CD14-positive monocyte (primary cell): ENCODE results near the gene CHRNG. TPM values are rescaled to one million over a fixed set of nuclear protein-coding genes. Genes with fewer than 3 reads are reported as not detected.

ENCODE experiments used
- DNase-seq, 3 donors: peaks; one replicate each; pipeline ENCODE4 v3.0.0-alpha.2; 2011 to 2022
- H2AFZ ChIP-seq: 2 replicates; pipeline ENCODE4 v1.6.0; 2012; ENCODE audit warnings: mild to moderate bottlenecking, low read depth, low read length, inconsistent platforms; ENCODE audit not compliant: insufficient read depth, poor library complexity, severe bottlenecking
- H3K27ac ChIP-seq, 2 donors: 1 replicate in 1 of 2; 2 replicates in 1 of 2; pipeline ENCODE4 v1.5.1; 2012 to 2013; ENCODE audit warnings: low read length in 2 of 2, control low read depth in 1 of 2, inconsistent platforms in 1 of 2, low read depth in 1 of 2, mild to moderate bottlenecking in 1 of 2
- H3K27me3 ChIP-seq, 2 donors: one replicate each; pipeline versions ENCODE4 v1.6.0 to v1.6.1; 2011 to 2013; ENCODE audit warnings: low read length in 2 of 2; ENCODE audit not compliant: control insufficient read depth in 2 of 2, insufficient read depth in 2 of 2
- H3K36me3 ChIP-seq, 2 donors: replicated peaks in 1 of 2; 1 replicate in 1 of 2; 2 replicates in 1 of 2; pipeline versions ENCODE4 v1.5.1 to v1.6.1; 2012 to 2013; ENCODE audit warnings: low read length in 2 of 2, control low read depth in 1 of 2, inconsistent platforms in 1 of 2, mild to moderate bottlenecking in 1 of 2; ENCODE audit not compliant: insufficient read depth in 2 of 2, control insufficient read depth in 1 of 2
- H3K4me1 ChIP-seq, 2 donors: 1 replicate in 1 of 2; 2 replicates in 1 of 2; pipeline versions ENCODE4 v1.5.1 to v1.6.1; 2012 to 2013; ENCODE audit warnings: low read length in 2 of 2, control low read depth in 1 of 2, inconsistent platforms in 1 of 2, mild to moderate bottlenecking in 1 of 2, moderate library complexity in 1 of 2; ENCODE audit not compliant: insufficient read depth in 2 of 2, control insufficient read depth in 1 of 2
- H3K4me2 ChIP-seq: replicated peaks from 2 replicates; pipeline ENCODE3; 2012; ENCODE audit warnings: low read length, moderate library complexity, mild to moderate bottlenecking; ENCODE audit not compliant: poor library complexity, severe bottlenecking; ENCODE audit errors: extremely low read depth
- H3K4me3 ChIP-seq, 3 experiments: fragments of 200-600 bp in 1 of 3; sonication (generic) in 1 of 3; replicated peaks in 1 of 3; 1 replicate in 2 of 3; 2 replicates in 1 of 3; pipeline ENCODE4 v1.5.1; 2011 to 2013; ENCODE audit warnings: low read length in 3 of 3, mild to moderate bottlenecking in 3 of 3, control low read depth in 2 of 3, low read depth in 2 of 3, inconsistent platforms in 1 of 3, moderate library complexity in 1 of 3
- H3K79me2 ChIP-seq: 2 replicates; pipeline ENCODE4 v1.6.0; 2012; ENCODE audit warnings: mild to moderate bottlenecking, control low read depth, inconsistent platforms, low read length, moderate library complexity; ENCODE audit not compliant: insufficient read depth
- H3K9ac ChIP-seq: 2 replicates; pipeline ENCODE4 v1.6.0; 2017; ENCODE audit warnings: low read length, mild to moderate bottlenecking; ENCODE audit not compliant: insufficient read depth, poor library complexity, severe bottlenecking
- H3K9me3 ChIP-seq, 2 donors: replicated peaks in 1 of 2; 1 replicate in 1 of 2; 2 replicates in 1 of 2; pipeline versions ENCODE4 v1.5.1 to v1.6.1; 2012 to 2013; ENCODE audit warnings: low read length in 2 of 2, control low read depth in 1 of 2; ENCODE audit not compliant: control insufficient read depth in 1 of 2, insufficient read depth in 1 of 2
- H4K20me1 ChIP-seq: 2 replicates; pipeline ENCODE4 v1.6.0; 2012; ENCODE audit warnings: mild to moderate bottlenecking, low read length, control low read depth, moderate library complexity; ENCODE audit not compliant: insufficient read depth
- H3K27ac Mint-ChIP-seq, 7 donors: one replicate each; pipeline ENCODE4 v1.8.0; 2020; ENCODE audit warnings: mild to moderate bottlenecking in 7 of 7, mixed read lengths in 7 of 7, moderate library complexity in 6 of 7, inconsistent platforms in 2 of 7
- H3K27me3 Mint-ChIP-seq, 3 donors: one replicate each; pipeline ENCODE4 v1.8.0; 2021 to 2022; ENCODE audit warnings: low read depth in 3 of 3, mild to moderate bottlenecking in 3 of 3, mixed read lengths in 3 of 3, moderate library complexity in 3 of 3, inconsistent platforms in 1 of 3
- H3K36me3 Mint-ChIP-seq, 2 donors: one replicate each; pipeline ENCODE4 v1.8.0; 2020; ENCODE audit warnings: mixed read lengths in 2 of 2, inconsistent platforms in 1 of 2, mild to moderate bottlenecking in 1 of 2
- H3K4me1 Mint-ChIP-seq: one replicate; pipeline ENCODE4 v1.8.0; 2020; ENCODE audit warnings: mild to moderate bottlenecking, mixed read lengths
- H3K4me3 Mint-ChIP-seq, 2 donors: one replicate each; pipeline ENCODE4 v1.8.0; 2020; ENCODE audit warnings: mild to moderate bottlenecking in 2 of 2, mixed read lengths in 2 of 2, moderate library complexity in 1 of 2
- H3K9me3 Mint-ChIP-seq, 7 donors: one replicate each; pipeline ENCODE4 v1.8.0; 2020 to 2022; ENCODE audit warnings: mixed read lengths in 7 of 7, mild to moderate bottlenecking in 6 of 7, moderate library complexity in 6 of 7, inconsistent platforms in 2 of 7
- WGBS: methylation state at CpG from one replicate; pipeline ENCODE4 v1.1.5; 2013; ENCODE audit warnings: missing lambda C conversion rate; ENCODE audit not compliant: insufficient coverage; 5-methylcytosine and 5-hydroxymethylcytosine counted together
- intact Hi-C, 2 donors: fragments of 100-400 bp; cut with micrococcal nuclease; formaldehyde crosslinking; loops; one replicate each; pipeline versions ENCODE4 v1.15.0 to v1.15.1; 2023
- polyA plus RNA-seq, 3 donors: library from polyadenylated mRNA; depleted of rRNA in 1 of 3; unstranded in 2 of 3; stranded (reverse) in 1 of 3; fragments of 300-500 nt in 2 of 3; fragments of >200 nt in 1 of 3; fragmentation: Illumina TruSeq in 2 of 3; gene quantifications; 1 replicate in 2 of 3; 2 replicates in 1 of 3; pipeline ENCODE4 v1.2.3, GENCODE V29; 2012 to 2021
- TF ChIP-seq, protein P1 (sequence below): fragments of 200-600 bp; IDR thresholded peaks from one replicate; pipeline ENCODE4 v1.8.0; 2022; ENCODE audit warnings: antibody characterized with exemption, mild to moderate bottlenecking

CHRNG gene
- polyA plus RNA-seq, 3 donors, result not detected

DNA sequence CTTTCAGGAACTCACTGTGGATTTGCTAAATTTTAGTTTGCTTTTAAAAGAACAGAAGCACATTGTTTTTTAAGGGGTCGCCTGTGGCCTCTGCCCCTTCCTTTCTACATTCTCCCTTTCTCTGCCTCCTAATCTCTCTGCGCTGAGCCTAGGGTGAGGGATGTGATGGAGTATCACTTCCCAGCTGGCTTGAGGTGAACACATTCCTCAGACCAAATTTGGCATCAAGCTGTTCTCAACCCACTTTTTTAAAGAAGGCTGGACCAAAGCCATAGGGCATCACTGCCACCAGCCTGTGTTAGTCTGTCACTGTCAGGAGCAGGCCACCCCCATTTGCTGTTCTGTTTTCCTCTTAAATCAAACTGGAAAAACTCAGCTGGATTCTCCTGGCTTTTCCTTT lies 38.3 kb downstream of the CHRNG start:
- H3K4me3 ChIP-seq, result no peak overlapping the region
- no peaks in the 10 kb centered on the region for H3K4me1 ChIP-seq
- H3K79me2 ChIP-seq, result no peaks in the 10 kb centered on the region
- H3K27ac Mint-ChIP-seq, result peak overlapping the region in 2 of 7 donors; percentile 63 to 79
- H3K27me3 Mint-ChIP-seq, result no peaks in the 10 kb centered on the region
- no peaks in the 10 kb centered on the region for H3K9me3 Mint-ChIP-seq
- H3K9me3 ChIP-seq, result no peaks in the 10 kb centered on the region
- H3K9ac ChIP-seq, result no peak overlapping the region
- DNase-seq, result no peak
- peaks cover 4% of the 10 kb centered on the region for H4K20me1 ChIP-seq
- H3K4me3 Mint-ChIP-seq, result no peak overlapping the region
- H3K4me1 Mint-ChIP-seq, result no peaks in the 10 kb centered on the region
- no peak overlapping the region for H3K4me2 ChIP-seq
- no peaks in the 10 kb centered on the region for H3K27me3 ChIP-seq
- intact Hi-C loops, result no loop called here
- H3K27ac ChIP-seq, result no peak overlapping the region
- H3K36me3 ChIP-seq, result peaks cover 65 to 99% of the 10 kb centered on the region in 2 donors
- H2AFZ ChIP-seq, result no peak overlapping the region
- no CpG with 5 or more reads among the region's 2 CpGs for WGBS
- TF ChIP-seq, protein P1, sequence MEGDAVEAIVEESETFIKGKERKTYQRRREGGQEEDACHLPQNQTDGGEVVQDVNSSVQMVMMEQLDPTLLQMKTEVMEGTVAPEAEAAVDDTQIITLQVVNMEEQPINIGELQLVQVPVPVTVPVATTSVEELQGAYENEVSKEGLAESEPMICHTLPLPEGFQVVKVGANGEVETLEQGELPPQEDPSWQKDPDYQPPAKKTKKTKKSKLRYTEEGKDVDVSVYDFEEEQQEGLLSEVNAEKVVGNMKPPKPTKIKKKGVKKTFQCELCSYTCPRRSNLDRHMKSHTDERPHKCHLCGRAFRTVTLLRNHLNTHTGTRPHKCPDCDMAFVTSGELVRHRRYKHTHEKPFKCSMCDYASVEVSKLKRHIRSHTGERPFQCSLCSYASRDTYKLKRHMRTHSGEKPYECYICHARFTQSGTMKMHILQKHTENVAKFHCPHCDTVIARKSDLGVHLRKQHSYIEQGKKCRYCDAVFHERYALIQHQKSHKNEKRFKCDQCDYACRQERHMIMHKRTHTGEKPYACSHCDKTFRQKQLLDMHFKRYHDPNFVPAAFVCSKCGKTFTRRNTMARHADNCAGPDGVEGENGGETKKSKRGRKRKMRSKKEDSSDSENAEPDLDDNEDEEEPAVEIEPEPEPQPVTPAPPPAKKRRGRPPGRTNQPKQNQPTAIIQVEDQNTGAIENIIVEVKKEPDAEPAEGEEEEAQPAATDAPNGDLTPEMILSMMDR, result no peak
- H3K36me3 Mint-ChIP-seq, result peaks cover 71 to 96% of the 10 kb centered on the region in 2 donors

DNA sequence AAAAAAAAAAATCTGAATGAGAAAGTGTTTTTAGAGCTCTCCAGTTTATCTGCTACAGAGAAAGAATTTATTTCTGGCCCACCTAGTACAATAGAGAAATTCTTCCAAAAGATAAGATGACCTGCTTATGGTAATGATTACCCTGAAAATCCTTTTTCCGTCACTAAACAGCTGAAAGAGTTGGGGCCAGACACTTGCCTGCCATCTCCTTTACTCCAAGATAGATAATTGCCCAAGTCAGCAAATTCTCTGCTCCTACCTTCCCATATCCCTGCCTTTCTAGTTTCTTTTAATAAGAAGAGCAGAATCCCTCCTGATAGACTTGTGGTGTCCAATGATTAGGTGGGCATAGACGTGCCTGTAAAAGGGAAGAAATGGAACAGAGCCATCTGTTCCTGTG lies 39.1 kb downstream of the CHRNG start:
- Mint-ChIP-seq H3K27me3 (no peaks in the 10 kb centered on the region), H3K27ac (peak overlapping the region in 2 of 7 donors; percentile 23 to 77), H3K4me3 (no peak overlapping the region), H3K9me3 (no peaks in the 10 kb centered on the region), H3K4me1 (no peaks in the 10 kb centered on the region), H3K36me3 (peaks cover 74 to 95% of the 10 kb centered on the region in 2 donors)
- intact Hi-C loops, result no loop called here
- H3K27ac ChIP-seq, result no peak overlapping the region
- no peak overlapping the region for H3K4me2 ChIP-seq
- DNase-seq, result no peak
- no peak overlapping the region for H3K9ac ChIP-seq
- no peak overlapping the region for H3K4me3 ChIP-seq
- no CpG with 5 or more reads among the region's 2 CpGs for WGBS
- H3K4me1 ChIP-seq, result no peaks in the 10 kb centered on the region
- H3K79me2 ChIP-seq, result no peaks in the 10 kb centered on the region
- H2AFZ ChIP-seq, result no peak overlapping the region
- TF ChIP-seq, protein P1, result no peak
- no peaks in the 10 kb centered on the region for H3K9me3 ChIP-seq
- no peaks in the 10 kb centered on the region for H3K27me3 ChIP-seq
- peaks cover 4% of the 10 kb centered on the region for H4K20me1 ChIP-seq
- H3K36me3 ChIP-seq, result peaks cover 63 to 99% of the 10 kb centered on the region in 2 donors
